ENCODE measurements around the gene URI1.

Gene URI1

DNA sequence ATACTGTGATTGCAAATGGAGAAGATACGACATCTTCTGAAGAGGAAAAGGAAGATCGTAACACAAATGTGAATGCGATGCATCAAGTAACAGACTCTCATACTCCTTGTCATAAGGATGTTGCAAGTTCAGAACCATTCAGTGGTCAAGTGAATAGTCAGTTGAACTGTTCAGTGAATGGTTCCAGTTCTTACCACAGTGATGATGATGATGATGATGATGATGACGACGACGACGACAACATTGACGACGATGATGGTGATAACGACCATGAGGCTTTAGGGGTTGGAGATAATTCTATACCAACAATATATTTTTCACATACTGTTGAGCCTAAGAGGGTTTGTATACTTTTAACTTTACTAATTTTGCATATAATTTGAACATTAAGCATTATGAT, 67.0 kb downstream of the URI1 start:
- Histone ChIP-seq H2BK15ac (ENCODE audit: low read length) (no peak overlapping the region), H3K4me3 (ENCODE audit: low read length in 2 of 2) (no peak overlapping the region), H3K18ac (ENCODE audit: low read length) (no peak overlapping the region), H3K23ac (ENCODE audit: low read depth, low read length, poor library complexity) (no peak overlapping the region), H2AFZ (ENCODE audit: low read length) (no peak overlapping the region), H3K79me1 (ENCODE audit: low read depth, low read length) (no peaks in the 10 kb centered on the region), H3K4me2 (ENCODE audit: insufficient read depth, low read length, poor library complexity, severe bottlenecking) (no peak overlapping the region), H3K4ac (ENCODE audit: low read length) (no peak overlapping the region), H3K36me3 (replicated peaks in 1 of 2; ENCODE audit: control insufficient read depth in 2 of 2, insufficient read depth in 2 of 2, low read length in 2 of 2) (peaks cover 8 to 87% of the 10 kb centered on the region in 2 donors), H3K14ac (ENCODE audit: low read length) (no peak overlapping the region), H4K91ac (ENCODE audit: low read depth, low read length, poor library complexity) (no peak overlapping the region), H4K8ac (ENCODE audit: low read depth, low read length) (no peak overlapping the region), H3K9me3 (replicated peaks in 1 of 2; ENCODE audit: control insufficient read depth in 2 of 2, insufficient read depth in 1 of 2, low read depth in 1 of 2, low read length in 2 of 2) (peaks cover 0 to 10% of the 10 kb centered on the region in 2 donors), H3K4me1 (ENCODE audit: control insufficient read depth in 2 of 2, insufficient read depth in 1 of 2, low read depth in 1 of 2, low read length in 2 of 2) (peaks cover 0 to 4% of the 10 kb centered on the region in 2 donors), H3K27me3 (ENCODE audit: control insufficient read depth in 3 of 3, insufficient read depth in 3 of 3, low read depth in 1 of 3, low read length in 3 of 3) (no peaks in the 10 kb centered on the region), H2BK120ac (ENCODE audit: low read depth, low read length) (no peak overlapping the region), H2BK12ac (ENCODE audit: low read length) (no peak overlapping the region), H3K9ac (ENCODE audit: low read depth, low read length, poor library complexity) (no peak overlapping the region), H2AK5ac (ENCODE audit: low read depth, low read length) (no peak overlapping the region), H2BK5ac (ENCODE audit: low read length) (no peak overlapping the region), H3K27ac (replicated peaks; ENCODE audit: low read length) (no peak overlapping the region)
- DNase-seq (ENCODE audit: low spot score) = no peak
- WGBS, 2 donors (ENCODE audit: extremely low coverage in 2 of 2, insufficient read length in 2 of 2, insufficient replicate concordance in 1 of 2) = no CpG with 5 or more reads among the region's 10 CpGs

DNA sequence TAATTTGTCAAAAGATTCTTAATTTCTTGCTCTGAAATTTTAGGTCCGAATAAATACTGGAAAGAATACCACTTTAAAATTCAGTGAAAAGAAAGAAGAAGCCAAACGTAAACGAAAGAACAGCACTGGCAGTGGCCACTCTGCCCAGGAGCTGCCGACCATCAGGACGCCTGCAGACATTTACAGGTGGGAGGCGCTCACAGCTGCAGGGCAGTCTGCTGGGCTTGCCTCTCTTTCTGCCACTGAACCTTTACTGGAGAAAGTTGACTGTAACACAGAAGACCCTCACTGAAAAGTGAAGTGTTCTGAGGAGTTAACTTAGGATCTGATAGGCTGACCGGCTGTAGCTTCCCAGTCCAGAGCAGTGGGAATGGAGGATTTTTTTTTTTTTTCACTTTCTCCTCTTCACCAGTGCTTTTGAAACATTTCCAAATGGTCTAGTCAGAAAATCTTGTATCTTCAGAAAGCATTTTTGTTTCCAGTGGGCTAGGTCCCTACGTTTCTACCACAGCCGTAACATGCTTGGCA, 69.1 kb downstream of the URI1 start:
- Histone ChIP-seq H3K27me3 (ENCODE audit: control insufficient read depth in 3 of 3, insufficient read depth in 3 of 3, low read depth in 1 of 3, low read length in 3 of 3) (no peaks in the 10 kb centered on the region), H3K18ac (ENCODE audit: low read length) (no peak overlapping the region), H3K9me3 (replicated peaks in 1 of 2; ENCODE audit: control insufficient read depth in 2 of 2, insufficient read depth in 1 of 2, low read depth in 1 of 2, low read length in 2 of 2) (peaks cover 0 to 10% of the 10 kb centered on the region in 2 donors), H2BK15ac (ENCODE audit: low read length) (no peak overlapping the region), H2AFZ (ENCODE audit: low read length) (no peak overlapping the region), H3K4me2 (ENCODE audit: insufficient read depth, low read length, poor library complexity, severe bottlenecking) (no peak overlapping the region), H3K36me3 (replicated peaks in 1 of 2; ENCODE audit: control insufficient read depth in 2 of 2, insufficient read depth in 2 of 2, low read length in 2 of 2) (peaks cover 6 to 97% of the 10 kb centered on the region in 2 donors), H3K14ac (ENCODE audit: low read length) (no peak overlapping the region), H3K4me3 (ENCODE audit: low read length in 2 of 2) (no peak overlapping the region), H3K9ac (ENCODE audit: low read depth, low read length, poor library complexity) (no peak overlapping the region), H3K4me1 (ENCODE audit: control insufficient read depth in 2 of 2, insufficient read depth in 1 of 2, low read depth in 1 of 2, low read length in 2 of 2) (no peaks in the 10 kb centered on the region), H2BK12ac (ENCODE audit: low read length) (no peak overlapping the region), H2BK120ac (ENCODE audit: low read depth, low read length) (no peak overlapping the region), H4K91ac (ENCODE audit: low read depth, low read length, poor library complexity) (no peak overlapping the region), H2AK5ac (ENCODE audit: low read depth, low read length) (no peak overlapping the region), H2BK5ac (ENCODE audit: low read length) (no peak overlapping the region), H3K79me1 (ENCODE audit: low read depth, low read length) (no peaks in the 10 kb centered on the region), H3K4ac (ENCODE audit: low read length) (no peak overlapping the region), H3K27ac (replicated peaks; ENCODE audit: low read length) (no peak overlapping the region), H4K8ac (ENCODE audit: low read depth, low read length) (no peak overlapping the region), H3K23ac (ENCODE audit: low read depth, low read length, poor library complexity) (no peak overlapping the region)
- no peak for DNase-seq (ENCODE audit: low spot score)
- WGBS, 2 donors (ENCODE audit: extremely low coverage in 2 of 2, insufficient read length in 2 of 2, insufficient replicate concordance in 1 of 2) = no CpG with 5 or more reads among the region's 9 CpGs

DNA sequence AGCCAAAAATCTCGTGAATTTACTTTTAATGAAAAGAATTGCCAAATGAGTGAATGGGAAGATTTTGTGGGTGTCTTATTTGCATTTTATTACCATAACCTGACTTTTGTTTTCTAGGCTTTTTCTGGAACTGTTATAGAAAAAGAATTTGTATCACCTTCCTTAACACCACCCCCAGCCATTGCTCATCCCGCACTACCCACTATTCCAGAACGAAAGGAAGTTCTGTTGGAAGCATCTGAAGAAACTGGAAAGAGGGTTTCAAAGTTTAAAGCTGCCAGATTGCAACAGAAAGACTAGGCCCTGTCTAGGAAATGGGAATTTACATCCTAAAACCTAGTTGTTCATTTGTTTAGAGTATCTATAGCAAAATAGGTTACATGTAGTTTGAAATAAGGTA, 72.7 kb downstream of the URI1 start:
- Histone ChIP-seq H4K91ac (ENCODE audit: low read depth, low read length, poor library complexity) (no peak overlapping the region), H3K36me3 (replicated peaks in 1 of 2; ENCODE audit: control insufficient read depth in 2 of 2, insufficient read depth in 2 of 2, low read length in 2 of 2) (peaks cover 4 to 86% of the 10 kb centered on the region in 2 donors), H3K14ac (ENCODE audit: low read length) (no peak overlapping the region), H2BK15ac (ENCODE audit: low read length) (no peak overlapping the region), H3K4ac (ENCODE audit: low read length) (no peak overlapping the region), H2BK5ac (ENCODE audit: low read length) (no peak overlapping the region), H4K8ac (ENCODE audit: low read depth, low read length) (no peak overlapping the region), H3K9ac (ENCODE audit: low read depth, low read length, poor library complexity) (no peak overlapping the region), H3K4me3 (ENCODE audit: low read length in 2 of 2) (no peak overlapping the region), H3K9me3 (replicated peaks in 1 of 2; ENCODE audit: control insufficient read depth in 2 of 2, insufficient read depth in 1 of 2, low read depth in 1 of 2, low read length in 2 of 2) (peaks cover 0 to 3% of the 10 kb centered on the region in 2 donors), H3K79me1 (ENCODE audit: low read depth, low read length) (no peaks in the 10 kb centered on the region), H3K4me2 (ENCODE audit: insufficient read depth, low read length, poor library complexity, severe bottlenecking) (no peak overlapping the region), H2BK120ac (ENCODE audit: low read depth, low read length) (no peak overlapping the region), H2AK5ac (ENCODE audit: low read depth, low read length) (no peak overlapping the region), H3K27ac (replicated peaks; ENCODE audit: low read length) (no peak overlapping the region), H2BK12ac (ENCODE audit: low read length) (no peak overlapping the region), H3K4me1 (ENCODE audit: control insufficient read depth in 2 of 2, insufficient read depth in 1 of 2, low read depth in 1 of 2, low read length in 2 of 2) (no peaks in the 10 kb centered on the region), H3K18ac (ENCODE audit: low read length) (no peak overlapping the region), H3K23ac (ENCODE audit: low read depth, low read length, poor library complexity) (no peak overlapping the region), H2AFZ (ENCODE audit: low read length) (no peak overlapping the region), H3K27me3 (ENCODE audit: control insufficient read depth in 3 of 3, insufficient read depth in 3 of 3, low read depth in 1 of 3, low read length in 3 of 3) (no peaks in the 10 kb centered on the region)
- DNase-seq (ENCODE audit: low spot score) = no peak
- no CpG with 5 or more reads among the region's 3 CpGs for WGBS, 2 donors (ENCODE audit: extremely low coverage in 2 of 2, insufficient read length in 2 of 2, insufficient replicate concordance in 1 of 2)

GRCh38 chr19:30017172-30017571, 75.1 kb downstream of the URI1 start:
- H3K79me1 ChIP-seq (ENCODE audit: low read depth, low read length) = no peaks in the 10 kb centered on the region
- H3K4me1 ChIP-seq (ENCODE audit: control insufficient read depth in 2 of 2, insufficient read depth in 1 of 2, low read depth in 1 of 2, low read length in 2 of 2) = no peaks in the 10 kb centered on the region
- H2AFZ ChIP-seq (ENCODE audit: low read length) = no peak overlapping the region
- H2BK120ac ChIP-seq (ENCODE audit: low read depth, low read length) = no peak overlapping the region
- H3K27ac ChIP-seq (replicated peaks; ENCODE audit: low read length) = no peak overlapping the region
- no peaks in the 10 kb centered on the region for H3K27me3 ChIP-seq (ENCODE audit: control insufficient read depth in 3 of 3, insufficient read depth in 3 of 3, low read depth in 1 of 3, low read length in 3 of 3)
- no peak overlapping the region for H3K4me3 ChIP-seq (ENCODE audit: low read length in 2 of 2)
- no peak overlapping the region for H2BK15ac ChIP-seq (ENCODE audit: low read length)
- no peak for DNase-seq (ENCODE audit: low spot score)
- H3K9ac ChIP-seq (ENCODE audit: low read depth, low read length, poor library complexity) = no peak overlapping the region
- H4K91ac ChIP-seq (ENCODE audit: low read depth, low read length, poor library complexity) = no peak overlapping the region
- no peak overlapping the region for H4K8ac ChIP-seq (ENCODE audit: low read depth, low read length)
- H3K23ac ChIP-seq (ENCODE audit: low read depth, low read length, poor library complexity) = no peak overlapping the region
- H2BK12ac ChIP-seq (ENCODE audit: low read length) = no peak overlapping the region
- H3K36me3 ChIP-seq (replicated peaks in 1 of 2; ENCODE audit: control insufficient read depth in 2 of 2, insufficient read depth in 2 of 2, low read length in 2 of 2) = peaks cover 0 to 70% of the 10 kb centered on the region in 2 donors
- H3K14ac ChIP-seq (ENCODE audit: low read length) = no peak overlapping the region
- no peak overlapping the region for H2AK5ac ChIP-seq (ENCODE audit: low read depth, low read length)
- H3K4ac ChIP-seq (ENCODE audit: low read length) = no peak overlapping the region
- no peak overlapping the region for H2BK5ac ChIP-seq (ENCODE audit: low read length)
- no peak overlapping the region for H3K4me2 ChIP-seq (ENCODE audit: insufficient read depth, low read length, poor library complexity, severe bottlenecking)
- no peak overlapping the region for H3K18ac ChIP-seq (ENCODE audit: low read length)
- H3K9me3 ChIP-seq (replicated peaks in 1 of 2; ENCODE audit: control insufficient read depth in 2 of 2, insufficient read depth in 1 of 2, low read depth in 1 of 2, low read length in 2 of 2) = no peaks in the 10 kb centered on the region

Measured in neuronal stem cell (in vitro differentiated cells).